ENCODE results near the gene SCFD2.

Gene SCFD2

GRCh38 chr4:52879471-52879870 is 486.4 kb downstream of the SCFD2 start:
- DNase-seq (ENCODE audit: low read depth), result no peak

GRCh38 chr4:52877694-52878093 is 488.2 kb downstream of the SCFD2 start:
- DNase-seq (ENCODE audit: low read depth), result no peak

GRCh38 chr4:52877036-52877435 is 488.8 kb downstream of the SCFD2 start:
- no peak for DNase-seq (ENCODE audit: low read depth)

- no peak for DNase-seq (ENCODE audit: low read depth)
Observed at GRCh38 chr4:52876069-52876468, 489.8 kb downstream of the SCFD2 start.

- no peak for DNase-seq (ENCODE audit: low read depth)
Observed at GRCh38 chr4:52874948-52875347, 490.9 kb downstream of the SCFD2 start.

- no peak for DNase-seq (ENCODE audit: low read depth)
Observed at GRCh38 chr4:52873861-52874343, 492.0 kb downstream of the SCFD2 start.

- no peak for DNase-seq (ENCODE audit: low read depth)
Observed at GRCh38 chr4:52873191-52873590, 492.7 kb downstream of the SCFD2 start.

GRCh38 chr4:52870225-52870624 is 495.6 kb downstream of the SCFD2 start:
- no peak for DNase-seq (ENCODE audit: low read depth)

- DNase-seq (ENCODE audit: low read depth), result no peak
Observed at GRCh38 chr4:52869656-52870055, 496.2 kb downstream of the SCFD2 start.

- DNase-seq (ENCODE audit: low read depth), result no peak
Observed at GRCh38 chr4:52869196-52869595, 496.7 kb downstream of the SCFD2 start.

GRCh38 chr4:52868133-52868532 is 497.7 kb downstream of the SCFD2 start:
- no peak for DNase-seq (ENCODE audit: low read depth)

GRCh38 chr4:52867163-52867562 is 498.7 kb downstream of the SCFD2 start:
- no peak for DNase-seq (ENCODE audit: low read depth)

- no peak for DNase-seq (ENCODE audit: low read depth)
Observed at GRCh38 chr4:52866734-52867133, 499.1 kb downstream of the SCFD2 start.

GRCh38 chr4:52865300-52865699 is 500.6 kb downstream of the SCFD2 start:
- no peak for DNase-seq (ENCODE audit: low read depth)

GRCh38 chr4:52864793-52865192 is 501.1 kb downstream of the SCFD2 start:
- DNase-seq (ENCODE audit: low read depth), result no peak

GRCh38 chr4:52863324-52863723 is 502.5 kb downstream of the SCFD2 start:
- no peak for DNase-seq (ENCODE audit: low read depth)

GRCh38 chr4:52862639-52863161 is 503.2 kb downstream of the SCFD2 start:
- no peak for DNase-seq (ENCODE audit: low read depth)

- peak; percentile 74 for DNase-seq (ENCODE audit: low read depth)
Observed at GRCh38 chr4:52861879-52862616, 503.8 kb downstream of the SCFD2 start, which contains the start of gene RASL11B. Gene RASL11B, plus strand, starts transcription at chr4:52862317. Its CDS starts 191 bp downstream, at chr4:52862508.

- DNase-seq (ENCODE audit: low read depth), result no peak
Observed at GRCh38 chr4:52861171-52861823, 504.6 kb downstream of the SCFD2 start.

GRCh38 chr4:52860361-52860760 is 505.5 kb downstream of the SCFD2 start:
- no peak for DNase-seq (ENCODE audit: low read depth)

- DNase-seq (ENCODE audit: low read depth), result no peak
Observed at GRCh38 chr4:52856801-52857200, 509.1 kb downstream of the SCFD2 start.

- DNase-seq (ENCODE audit: low read depth), result no peak
Observed at GRCh38 chr4:52853351-52853750, 512.5 kb downstream of the SCFD2 start.

GRCh38 chr4:52852711-52853110 is 513.1 kb downstream of the SCFD2 start:
- DNase-seq (ENCODE audit: low read depth), result no peak

Measured in T follicular helper cell (primary cell).